ENCODE data around the gene MAD1L1. TPM values are rescaled to one million over a fixed set of nuclear protein-coding genes. Genes with fewer than 3 reads are reported as not detected.

The MAD1L1 gene
- total and polyA plus RNA-seq, 4 donors = 43.0 to 54.9 (median 49.9) TPM

GRCh38 chr7:2208712-2209111 is 24.0 kb downstream of the MAD1L1 start:
- Histone ChIP-seq H3K4me3 (no peak overlapping the region), H3K27me3 (ENCODE audit: control insufficient read depth in 3 of 3, insufficient read depth in 3 of 3, low read length in 2 of 3) (no peaks in the 10 kb centered on the region), H3K36me3 (ENCODE audit: control insufficient read depth in 4 of 4, insufficient read depth in 4 of 4, low read length in 4 of 4) (peaks cover 5 to 45% (median 26%) of the 10 kb centered on the region in 4 donors), H3K4me1 (ENCODE audit: control insufficient read depth in 5 of 5, insufficient read depth in 5 of 5, low read length in 5 of 5) (peaks cover 0 to 11% (median 3%) of the 10 kb centered on the region in 5 donors), H3K9ac (ENCODE audit: insufficient read depth in 1 of 2, low read length in 2 of 2) (no peak overlapping the region), H3K9me3 (ENCODE audit: control insufficient read depth in 4 of 4, insufficient read depth in 3 of 4, low read length in 3 of 4) (no peaks in the 10 kb centered on the region), H3K27ac (ENCODE audit: low read depth in 1 of 2, low read length in 1 of 2) (no peak overlapping the region)
- ATAC-seq (ENCODE audit: insufficient read depth, low FRiP score) (no peak), DNase-seq (no peak)
- TF ChIP-seq CTCF (IDR thresholded peaks at IDR 0.05; ENCODE audit: control extremely low read depth, extremely low read depth) = no peak
- WGBS, 2 donors = 93 to 94% methylated on average over 16 of the region's 16 CpGs

- Histone ChIP-seq H3K4me3 (no peak overlapping the region), H3K4me1 (ENCODE audit: control insufficient read depth in 5 of 5, insufficient read depth in 5 of 5, low read length in 5 of 5) (peaks cover 0 to 21% (median 7%) of the 10 kb centered on the region in 5 donors), H3K9me3 (ENCODE audit: control insufficient read depth in 4 of 4, insufficient read depth in 3 of 4, low read length in 3 of 4) (no peaks in the 10 kb centered on the region), H3K9ac (ENCODE audit: insufficient read depth in 1 of 2, low read length in 2 of 2) (no peak overlapping the region), H3K27me3 (ENCODE audit: control insufficient read depth in 3 of 3, insufficient read depth in 3 of 3, low read length in 2 of 3) (no peaks in the 10 kb centered on the region), H3K27ac (ENCODE audit: low read depth in 1 of 2, low read length in 1 of 2) (no peak overlapping the region), H3K36me3 (ENCODE audit: control insufficient read depth in 4 of 4, insufficient read depth in 4 of 4, low read length in 4 of 4) (peaks cover 0 to 25% (median 19%) of the 10 kb centered on the region in 4 donors)
- peak in 1 of 3 donors; percentile 14 for DNase-seq
- no peak for ATAC-seq (ENCODE audit: insufficient read depth, low FRiP score)
- TF ChIP-seq CTCF (IDR thresholded peaks at IDR 0.05; ENCODE audit: control extremely low read depth, extremely low read depth) = no peak
- WGBS, 2 donors = 79 to 91% methylated on average over 16 of the region's 16 CpGs
These were observed 27.5 kb downstream of the MAD1L1 start for GRCh38 chr7:2205036-2205780.

GRCh38 chr7:2204446-2204845 is 28.3 kb downstream of the MAD1L1 start:
- H3K4me3 ChIP-seq = no peak overlapping the region
- 85 to 86% methylated on average over 11 of the region's 11 CpGs for WGBS, 2 donors
- peaks cover 0 to 33% (median 19%) of the 10 kb centered on the region in 4 donors for H3K36me3 ChIP-seq (ENCODE audit: control insufficient read depth in 4 of 4, insufficient read depth in 4 of 4, low read length in 4 of 4)
- H3K27me3 ChIP-seq (ENCODE audit: control insufficient read depth in 3 of 3, insufficient read depth in 3 of 3, low read length in 2 of 3) = no peaks in the 10 kb centered on the region
- no peak for TF ChIP-seq CTCF (IDR thresholded peaks at IDR 0.05; ENCODE audit: control extremely low read depth, extremely low read depth)
- no peak overlapping the region for H3K9ac ChIP-seq (ENCODE audit: insufficient read depth in 1 of 2, low read length in 2 of 2)
- no peak overlapping the region for H3K27ac ChIP-seq (ENCODE audit: low read depth in 1 of 2, low read length in 1 of 2)
- H3K4me1 ChIP-seq (ENCODE audit: control insufficient read depth in 5 of 5, insufficient read depth in 5 of 5, low read length in 5 of 5) = peaks cover 0 to 21% (median 7%) of the 10 kb centered on the region in 5 donors
- no peaks in the 10 kb centered on the region for H3K9me3 ChIP-seq (ENCODE audit: control insufficient read depth in 4 of 4, insufficient read depth in 3 of 4, low read length in 3 of 4)
- ATAC-seq (ENCODE audit: insufficient read depth, low FRiP score) (no peak), DNase-seq (peak in 1 of 3 donors; percentile 13)
